HG03103 (cell line): ENCODE measurements around the gene PHC2.

Experiments
- ATAC-seq: cut with Tn5 transposase; IDR thresholded peaks from one replicate; pipeline ENCODE4 v1.9.1; 2021; ENCODE audit warnings: low read depth; ENCODE audit not compliant: unreplicated experiment

The PHC2 gene

DNA sequence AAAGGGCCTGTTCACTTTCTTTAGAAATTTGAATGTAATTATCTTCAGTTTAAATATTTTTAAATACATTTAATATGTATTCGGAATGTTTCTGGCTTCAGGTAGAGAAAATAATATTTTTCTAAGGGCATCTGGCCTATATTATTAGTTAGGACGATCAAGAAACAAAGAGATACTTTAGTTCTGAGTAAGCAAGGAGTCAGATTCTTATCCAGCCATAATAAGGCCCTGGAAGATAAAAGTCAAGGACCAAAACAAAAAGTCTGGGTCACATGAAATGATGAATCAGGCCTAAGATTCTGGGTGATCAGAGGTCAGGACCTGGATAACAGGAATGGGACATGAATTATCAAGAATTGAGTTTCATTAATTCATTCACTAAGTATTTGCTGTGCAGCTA is 6.3 kb downstream of the PHC2 start:
- ATAC-seq, result no peak

DNA sequence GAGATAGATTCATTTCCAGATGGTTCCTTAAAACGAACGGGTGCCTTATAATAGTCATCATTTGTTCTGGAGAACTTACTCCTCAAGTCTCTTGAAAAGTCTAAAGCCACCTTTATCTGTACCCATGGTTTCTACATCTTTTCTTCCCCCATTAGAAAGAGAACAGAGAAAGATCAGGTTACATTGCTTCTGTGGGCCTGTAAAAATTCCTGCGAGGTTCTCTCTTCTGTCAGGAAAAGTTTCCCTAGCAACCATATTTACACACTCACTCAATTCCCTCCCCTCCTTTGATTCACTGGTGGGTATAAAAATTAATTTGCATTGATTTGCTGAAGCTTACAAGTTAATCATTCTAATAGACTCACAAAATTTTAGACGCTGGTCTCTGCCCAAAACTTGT is 6.7 kb downstream of the PHC2 start:
- ATAC-seq, result no peak

DNA sequence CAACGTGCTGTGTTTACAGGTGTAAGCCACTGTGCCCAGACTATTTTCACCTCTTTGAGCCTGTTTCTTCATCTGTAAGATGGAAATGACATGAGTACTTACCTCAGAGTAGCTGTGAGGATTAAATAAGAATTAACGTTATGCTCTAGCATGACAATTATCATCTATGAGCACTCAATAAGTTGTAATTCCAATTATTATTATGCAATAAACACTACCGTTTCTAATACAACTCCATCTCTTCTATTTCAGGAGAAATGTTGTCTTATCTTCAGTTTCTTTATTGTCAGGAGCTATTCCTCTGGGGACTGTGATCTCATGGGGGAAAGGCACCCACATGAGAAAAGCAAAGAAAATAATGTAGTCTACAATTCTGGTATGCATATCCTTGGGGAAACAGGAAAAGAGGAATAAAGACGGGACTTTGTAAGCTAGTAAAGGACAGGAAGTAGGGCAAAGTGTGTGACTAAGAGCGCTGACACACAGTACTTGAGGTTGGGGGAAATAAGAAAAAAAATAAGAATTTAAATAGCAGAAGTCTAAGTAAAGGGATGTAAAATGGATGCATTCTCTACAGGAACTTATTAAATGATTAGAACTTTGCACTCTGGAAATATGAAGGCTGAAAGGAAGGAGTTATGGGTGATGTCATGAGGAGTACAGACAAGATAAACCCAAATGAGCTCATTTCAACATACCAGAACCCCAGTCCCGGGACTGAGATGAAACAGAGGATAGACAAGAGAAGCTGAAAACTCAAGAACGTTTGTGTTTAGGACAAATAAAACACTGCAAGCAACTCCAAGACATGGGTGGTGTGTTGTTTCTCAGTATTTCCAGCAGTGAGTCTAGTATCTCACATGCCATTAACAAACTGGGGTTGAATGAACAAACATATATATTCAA is 9.8 kb downstream of the PHC2 start:
- no peak for ATAC-seq

DNA sequence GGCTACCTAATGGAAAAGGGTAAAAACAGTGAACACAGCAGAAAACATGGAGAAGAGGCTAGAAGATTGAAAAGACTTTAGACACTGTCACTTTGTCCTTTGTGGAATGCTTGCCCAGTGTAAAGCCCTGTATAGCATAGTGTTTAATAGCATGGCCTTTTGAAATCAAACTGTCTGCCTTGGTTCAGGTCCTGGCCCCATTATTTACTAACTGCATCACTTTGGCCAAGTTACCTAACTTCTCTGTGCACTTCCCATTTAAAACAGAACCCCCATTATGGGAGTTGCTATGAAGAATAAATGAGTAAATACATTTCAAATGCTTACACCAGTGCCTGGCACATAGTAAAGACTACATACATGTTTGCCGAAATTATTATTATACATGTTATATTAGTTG is 12.1 kb downstream of the PHC2 start:
- ATAC-seq, result no peak

DNA sequence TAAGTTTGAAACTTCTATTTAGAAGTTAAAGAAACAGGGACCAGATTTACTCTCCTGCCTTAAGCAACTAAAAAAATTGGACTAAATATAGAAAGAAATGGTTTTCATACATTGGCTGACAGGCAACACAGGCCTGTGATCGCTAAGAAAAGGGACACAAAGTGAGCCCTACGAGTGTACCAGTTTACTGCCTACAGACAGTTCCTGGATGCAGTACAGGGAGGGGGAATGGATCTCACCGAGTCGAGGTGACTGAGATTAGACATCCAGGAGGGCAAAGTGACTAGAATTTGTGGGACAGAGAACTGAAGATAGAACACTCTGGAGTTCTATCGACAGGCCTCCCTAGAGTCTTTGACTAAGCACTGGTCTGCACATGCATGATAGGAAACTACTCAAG is 16.0 kb downstream of the PHC2 start:
- ATAC-seq, result no peak

DNA sequence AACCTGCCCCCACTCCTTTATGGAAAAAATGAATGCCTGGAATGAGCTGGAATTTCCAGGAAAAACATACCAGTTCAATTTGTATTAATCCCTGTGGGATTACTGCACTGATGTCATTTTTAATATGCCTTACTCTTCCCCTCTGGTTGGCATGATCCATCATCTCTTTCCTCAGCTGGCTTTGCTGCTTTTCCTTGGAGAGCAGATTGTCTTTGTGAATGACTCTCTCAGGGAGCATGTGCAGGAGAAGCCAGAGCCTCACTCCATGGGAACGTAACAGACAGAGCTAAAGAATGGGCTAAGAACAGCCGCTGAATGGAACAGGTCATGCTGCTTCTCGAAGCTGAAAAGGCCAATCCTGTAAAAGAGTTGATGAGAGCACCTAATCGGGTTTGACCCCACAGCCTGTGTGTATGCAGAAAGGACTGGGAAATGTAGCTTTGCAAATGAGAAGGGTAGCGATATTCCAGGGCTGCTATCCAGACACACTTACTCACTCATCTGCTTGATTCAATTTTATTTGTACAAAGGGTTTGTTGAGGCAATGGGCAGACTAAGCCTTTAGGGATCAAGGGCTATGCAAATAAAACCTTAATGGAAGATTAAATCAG is 20.7 kb downstream of the PHC2 start:
- ATAC-seq, result no peak

DNA sequence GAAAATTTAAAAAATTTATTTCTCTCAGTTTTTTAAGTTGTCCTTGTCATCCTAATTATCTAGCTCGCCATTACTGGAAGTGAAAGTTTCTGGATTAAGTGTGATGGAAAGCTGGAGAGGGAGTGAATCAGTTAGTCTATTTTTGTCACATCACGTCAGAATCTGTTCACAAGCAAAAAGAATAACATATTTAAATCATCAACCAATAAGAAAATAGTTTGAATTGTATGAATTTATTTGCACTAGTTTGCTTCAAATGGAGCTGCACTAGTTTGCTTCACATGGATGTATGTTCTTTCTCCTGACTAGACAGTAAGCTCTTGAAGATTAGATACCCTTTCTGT is 22.8 kb downstream of the PHC2 start:
- ATAC-seq, result no peak

DNA sequence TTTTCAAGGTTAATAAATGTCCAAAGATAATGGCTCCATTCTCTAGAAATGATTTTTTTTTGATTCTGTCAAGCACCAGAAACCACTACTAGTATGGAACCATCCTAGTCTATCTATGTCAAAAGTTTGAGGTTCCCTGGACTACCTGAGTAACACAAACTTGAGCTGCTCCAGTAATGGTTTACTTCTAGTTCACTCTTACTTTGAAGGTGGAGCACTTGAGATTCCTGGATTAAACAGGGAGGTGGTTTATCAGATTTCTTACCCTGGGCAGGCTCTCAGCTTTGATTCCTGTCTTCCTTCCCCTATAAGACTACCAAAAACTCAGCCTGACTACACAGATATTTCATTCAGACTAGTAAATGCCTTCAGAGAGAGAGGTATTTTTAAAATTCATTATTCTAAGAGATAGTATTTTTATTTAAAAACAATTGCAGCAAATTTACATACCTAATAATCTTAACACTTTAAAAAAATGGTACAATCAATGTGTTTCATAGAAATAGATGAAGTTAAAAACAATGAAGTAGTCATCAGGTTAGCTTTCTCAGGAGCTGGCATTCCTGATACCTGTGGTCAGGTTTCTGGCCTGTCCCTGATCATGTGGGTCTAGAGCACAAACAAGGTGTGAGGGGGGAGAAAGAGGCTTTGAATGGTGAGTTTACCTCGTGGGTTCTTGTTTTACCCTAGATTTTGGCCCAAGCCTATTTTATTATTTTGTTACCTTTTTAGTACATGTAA is 23.4 kb downstream of the PHC2 start:
- ATAC-seq, result no peak

DNA sequence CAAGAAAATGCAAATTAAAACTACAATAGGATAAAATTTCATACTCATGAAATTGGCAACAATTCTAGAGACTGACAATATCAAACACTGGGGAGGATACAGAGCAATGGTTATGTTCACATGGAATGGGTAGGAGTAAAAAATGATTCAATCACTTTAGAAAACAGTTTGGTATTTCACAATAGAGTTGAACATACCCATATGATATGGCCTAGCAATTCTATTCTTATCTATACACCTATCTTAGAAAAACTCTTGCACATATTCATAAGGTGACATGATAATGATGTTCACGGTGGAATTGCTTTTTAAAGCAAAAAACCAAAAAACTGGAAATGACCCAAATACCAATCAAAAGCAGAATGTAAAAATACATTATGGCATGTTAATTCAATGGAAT is 28.7 kb downstream of the PHC2 start:
- no peak for ATAC-seq

DNA sequence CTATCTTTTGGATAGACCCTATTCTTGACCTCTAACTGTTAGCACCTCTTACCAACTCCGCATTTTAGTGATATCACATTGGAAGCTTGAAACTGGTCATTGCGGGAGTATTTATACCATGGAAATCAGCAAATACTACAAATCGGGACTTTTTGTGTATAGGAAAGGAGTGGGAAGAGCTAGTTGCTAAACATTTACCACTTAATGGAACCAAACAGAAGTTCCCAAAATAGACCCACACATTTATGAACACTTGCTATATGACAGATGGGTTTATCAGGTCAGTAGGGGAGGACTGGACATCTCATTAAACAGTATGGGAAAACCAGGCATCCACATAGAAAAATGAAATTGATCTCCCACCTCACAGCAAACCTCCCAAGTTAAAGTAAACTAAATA is 29.4 kb downstream of the PHC2 start:
- ATAC-seq, result no peak

DNA sequence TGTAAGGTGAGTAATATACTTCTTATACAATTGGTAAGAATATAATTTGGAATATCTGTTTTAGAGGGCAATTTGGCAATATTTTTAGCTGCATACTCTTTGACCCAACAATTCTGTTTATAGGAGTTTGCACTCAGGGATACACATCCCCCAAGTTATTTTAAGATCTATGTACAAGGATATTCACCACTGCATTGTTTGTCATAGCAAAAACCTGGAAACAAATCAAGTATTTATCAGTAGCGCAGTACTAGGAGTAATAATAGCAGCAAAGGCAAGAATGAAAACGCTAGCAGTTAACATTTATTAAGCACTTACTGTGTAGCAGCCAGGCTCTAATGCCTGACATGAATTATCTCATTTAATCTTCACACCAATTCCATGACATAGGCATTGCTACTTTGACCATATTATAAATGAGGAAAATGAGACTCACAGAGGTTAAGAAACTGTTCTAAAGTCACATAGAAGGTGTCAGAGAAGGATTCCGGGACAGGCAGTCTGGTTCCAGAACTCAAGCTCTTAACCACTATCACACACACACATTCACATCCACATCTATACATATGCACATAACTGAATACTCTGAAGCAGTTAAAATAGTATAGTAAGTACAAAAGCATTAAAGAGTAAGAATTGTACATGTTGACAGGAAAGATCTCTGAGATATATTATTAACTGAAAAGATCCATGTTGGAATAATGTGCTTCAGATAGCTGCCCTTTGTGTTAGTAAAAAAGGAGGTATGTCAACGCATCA is 30.6 kb downstream of the PHC2 start:
- no peak for ATAC-seq

DNA sequence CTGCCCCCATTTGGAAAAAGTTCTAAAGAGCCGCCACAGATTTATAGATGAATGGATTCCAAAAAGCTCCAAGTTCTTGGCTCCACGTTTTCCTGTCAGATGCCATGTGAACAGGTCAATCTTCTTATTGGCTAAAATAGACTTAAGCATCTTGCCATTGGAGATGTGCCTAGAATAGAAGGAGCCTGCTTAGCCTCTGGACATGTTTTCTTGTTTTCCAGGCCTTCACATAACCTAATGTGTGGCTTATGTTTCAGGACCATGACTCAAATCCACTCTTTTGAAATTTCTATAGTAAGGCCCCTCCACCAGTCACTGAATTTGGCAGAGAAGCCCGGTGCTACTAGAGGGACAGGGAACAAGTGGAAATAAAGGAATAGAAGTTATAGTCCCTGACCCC is 31.5 kb downstream of the PHC2 start:
- ATAC-seq, result no peak

DNA sequence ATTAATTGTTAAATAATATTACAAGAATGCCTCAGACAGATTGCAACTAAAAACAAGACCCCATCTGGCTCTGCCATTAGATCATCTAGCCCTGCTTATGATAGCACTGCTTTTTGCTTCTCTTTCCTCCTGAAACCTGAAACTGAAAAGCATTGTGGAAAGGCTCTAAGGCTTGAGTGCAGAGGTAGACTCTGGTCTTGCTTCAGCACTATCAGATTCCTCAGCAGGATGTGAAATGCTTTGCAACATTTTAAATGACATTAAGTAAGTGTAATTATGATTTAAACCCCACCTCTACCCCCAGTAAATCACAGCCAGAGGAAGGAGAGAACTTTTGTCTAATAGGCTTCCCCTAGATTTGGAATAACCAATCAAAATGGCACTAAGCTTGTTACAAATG is 32.9 kb downstream of the PHC2 start:
- ATAC-seq, result no peak

DNA sequence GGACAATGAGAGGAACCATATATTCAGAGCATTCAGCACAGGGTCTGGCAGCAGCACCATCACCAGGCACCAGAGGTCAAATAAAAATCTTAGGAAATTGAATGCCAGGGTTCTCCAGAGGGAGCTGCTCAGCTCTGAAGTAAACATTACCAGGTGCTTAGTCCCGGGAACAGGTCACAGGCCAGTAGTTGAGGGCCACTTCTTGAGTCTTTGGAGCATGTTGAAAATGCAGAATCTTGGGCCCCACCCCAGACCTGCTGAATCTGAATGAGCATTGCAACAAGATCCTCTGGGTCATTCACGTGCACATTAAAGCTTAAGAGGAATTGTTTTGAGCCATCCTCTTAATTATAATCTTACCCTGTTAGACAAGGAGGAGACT is 33.8 kb downstream of the PHC2 start:
- no peak for ATAC-seq

DNA sequence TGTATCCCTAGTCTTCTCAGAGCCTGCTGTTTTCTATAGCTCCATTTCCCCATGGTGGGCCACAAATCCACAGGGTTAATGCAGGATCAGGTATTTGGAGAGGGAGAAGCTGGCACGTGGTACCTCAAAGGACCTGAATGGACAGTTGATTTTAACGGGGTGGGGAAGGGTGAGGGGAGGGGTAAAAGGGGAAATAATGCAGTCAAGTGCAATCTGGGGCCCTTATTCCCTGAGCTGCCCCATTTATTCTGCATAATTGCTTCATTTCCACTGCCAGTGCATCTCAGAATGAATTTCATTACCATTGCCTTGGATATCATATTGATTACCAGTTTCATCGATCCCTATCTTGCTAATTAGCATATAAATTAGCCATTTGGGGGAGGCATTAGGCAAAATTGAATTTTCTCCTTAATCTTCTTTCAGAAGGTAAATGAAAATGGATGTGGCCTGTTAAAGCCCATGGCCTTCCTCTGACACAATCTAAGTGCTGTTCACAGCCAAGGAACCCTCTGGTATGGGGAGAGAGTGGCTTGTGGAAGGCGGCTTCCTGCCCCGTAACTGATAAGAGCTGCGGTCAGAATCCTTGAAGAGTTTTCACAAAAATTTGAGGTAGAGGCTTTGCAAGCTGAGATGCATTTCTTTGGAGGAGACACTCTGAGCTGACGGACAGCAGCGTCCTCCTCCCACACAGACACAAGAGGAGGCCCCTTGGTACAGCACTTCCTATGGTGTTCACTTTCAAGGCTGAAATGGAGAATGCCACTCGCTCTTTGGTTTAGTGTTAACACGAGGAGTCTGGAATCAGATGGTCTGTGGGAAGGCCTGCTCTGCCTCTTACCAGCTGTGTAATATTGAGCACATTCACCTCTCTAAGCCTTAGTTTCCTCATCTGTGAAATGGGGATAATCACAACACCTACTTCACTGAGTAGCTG is 34.4 kb downstream of the PHC2 start:
- no peak for ATAC-seq

DNA sequence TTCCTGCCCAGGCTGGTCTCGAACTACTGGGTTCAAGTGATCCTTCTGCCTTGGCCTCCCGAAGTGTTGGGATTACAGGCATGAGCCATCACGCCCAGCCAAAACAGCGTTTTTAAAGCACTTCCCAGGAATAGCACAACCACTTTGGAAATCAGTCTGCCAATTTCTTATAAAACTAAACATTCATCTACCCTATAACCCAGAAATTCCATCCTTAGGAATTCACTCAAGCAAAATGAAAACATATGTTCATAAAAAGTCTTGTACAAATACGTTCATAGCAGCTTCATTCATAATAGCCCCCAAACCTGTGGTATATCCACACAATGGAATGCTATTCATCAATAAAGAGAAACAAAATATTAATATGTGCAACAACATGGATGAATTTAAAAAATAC is 36.1 kb downstream of the PHC2 start:
- ATAC-seq, result no peak

DNA sequence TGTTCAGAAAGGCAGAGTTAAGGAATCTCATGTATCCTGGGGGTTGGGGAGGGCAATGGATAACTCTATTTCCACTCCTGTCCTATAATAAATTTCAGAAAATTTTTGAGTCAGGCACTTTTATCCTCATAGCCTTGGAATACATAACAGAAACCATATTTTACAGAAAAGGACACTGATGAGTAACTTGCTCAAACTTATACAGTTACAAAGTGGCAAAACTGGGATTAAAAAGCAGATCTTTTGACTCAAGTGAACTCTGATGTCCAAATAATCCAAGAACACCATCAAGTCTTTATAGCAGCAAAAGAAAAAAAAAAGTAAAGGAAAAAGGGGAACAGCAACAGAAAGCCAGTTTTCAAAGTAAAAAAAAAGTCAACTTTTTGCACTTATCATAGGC is 36.9 kb downstream of the PHC2 start:
- no peak for ATAC-seq

DNA sequence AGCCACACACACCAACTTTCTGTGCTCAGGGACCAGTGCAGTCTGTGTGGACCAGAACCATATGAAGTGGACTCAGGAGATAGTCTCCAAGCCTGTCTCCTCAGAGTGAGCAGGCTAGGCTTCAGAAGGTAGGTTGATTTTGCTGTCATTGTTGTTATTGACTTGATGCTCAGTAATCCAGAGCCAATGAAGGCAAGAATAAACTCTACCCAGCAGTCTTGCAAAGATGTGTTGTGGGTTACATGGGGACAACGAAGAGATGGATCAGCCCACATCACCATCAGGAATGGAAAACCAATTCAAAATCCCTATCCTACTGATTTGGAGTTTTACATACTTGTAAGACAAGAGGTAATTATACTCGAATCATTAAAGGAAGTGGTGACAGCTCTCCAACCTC is 37.4 kb downstream of the PHC2 start:
- ATAC-seq, result no peak

DNA sequence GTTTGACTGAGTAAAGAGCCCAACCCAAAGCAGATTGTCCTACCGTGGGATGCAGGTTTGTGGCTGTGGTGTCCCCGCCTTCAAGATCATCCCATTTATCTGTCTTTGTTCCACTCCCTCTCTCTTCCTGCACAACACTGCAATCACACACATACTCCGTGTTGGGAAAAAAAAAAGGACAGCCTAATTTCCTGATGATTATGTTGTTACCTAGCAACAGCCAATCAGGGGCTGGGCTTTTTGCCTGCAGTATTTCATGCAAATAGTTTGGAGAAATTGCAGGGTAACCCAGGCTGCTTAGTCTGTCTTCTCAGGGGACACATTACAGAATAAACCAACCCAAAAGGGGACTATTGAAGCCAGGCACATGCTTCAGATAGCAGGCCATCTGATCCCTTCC is 38.3 kb downstream of the PHC2 start:
- ATAC-seq, result no peak

DNA sequence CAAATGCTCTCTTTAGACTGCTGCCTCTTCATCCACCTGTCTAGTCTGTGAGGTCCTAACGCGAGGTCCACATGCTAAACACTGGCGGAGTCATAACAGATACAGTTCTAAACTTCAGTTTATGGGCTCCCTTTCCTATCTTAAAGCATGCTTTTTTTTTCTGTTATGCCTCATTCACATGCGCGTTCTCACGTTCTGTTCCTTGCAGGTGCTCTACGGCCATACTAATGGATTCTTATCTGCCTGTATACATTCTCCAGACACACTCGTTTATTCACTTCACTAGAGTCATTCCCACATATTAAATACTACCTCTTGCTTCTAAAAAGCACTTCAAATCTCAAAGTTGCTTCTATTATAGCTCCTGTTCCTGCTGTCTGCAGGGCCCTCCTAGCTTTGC is 38.7 kb downstream of the PHC2 start:
- ATAC-seq, result no peak
